Tibial nerve (tissue), 4 donors: Measurements from ENCODE around the gene DISC1. TPM values are rescaled to one million over a fixed set of nuclear protein-coding genes. Genes with fewer than 3 reads are reported as not detected.

Experiments
- DNase-seq, 2 donors: peaks; one replicate each; pipeline ENCODE4 v3.0.0-alpha.2; 2019; ENCODE audit warnings: low spot score in 2 of 2
- H3K27ac ChIP-seq, 4 donors: fragments of 200-600 bp; sonication (generic) in 3 of 4; one replicate each; pipeline ENCODE4 v1.5.1; 2017 to 2019; ENCODE audit warnings: mild to moderate bottlenecking in 1 of 4
- H3K27me3 ChIP-seq, 2 donors: fragments of 200-600 bp; sonication (generic) in 1 of 2; one replicate each; pipeline versions ENCODE4 v1.5.1 to v1.6.0; 2017 to 2019
- H3K36me3 ChIP-seq, 3 donors: fragments of 200-600 bp; sonication (generic); one replicate each; pipeline ENCODE4 v1.5.1; 2018 to 2019
- H3K4me1 ChIP-seq, 4 donors: fragments of 200-600 bp; sonication (generic) in 3 of 4; one replicate each; pipeline ENCODE4 v1.5.1; 2017 to 2019
- H3K4me3 ChIP-seq, 4 donors: fragments of 200-600 bp; sonication (generic) in 3 of 4; one replicate each; pipeline ENCODE4 v1.5.1; 2017 to 2019; ENCODE audit warnings: mild to moderate bottlenecking in 1 of 4, moderate library complexity in 1 of 4
- H3K9me3 ChIP-seq, 4 donors: fragments of 200-600 bp; sonication (generic) in 3 of 4; one replicate each; pipeline ENCODE4 v1.5.1; 2017 to 2019
- CTCF ChIP-seq, 5 experiments: fragments of 200-600 bp in 3 of 5; fragments of 450-650 bp in 2 of 5; sonication (generic) in 3 of 5; IDR thresholded peaks; one replicate each; pipeline ENCODE4 v1.5.1; 2016 to 2019; ENCODE audit warnings: antibody characterized with exemption in 5 of 5, mild to moderate bottlenecking in 3 of 5, moderate library complexity in 2 of 5
- EP300 ChIP-seq, 2 donors: sonication (generic); formaldehyde crosslinking; IDR thresholded peaks; one replicate each; pipeline ENCODE4 v1.6.1; 2017; ENCODE audit warnings: antibody characterized with exemption in 2 of 2, mild to moderate bottlenecking in 1 of 2
- POLR2A ChIP-seq, 2 donors: fragments of 450-650 bp; IDR thresholded peaks; one replicate each; pipeline ENCODE4 v1.6.1; 2017; ENCODE audit warnings: antibody characterized with exemption in 2 of 2, mild to moderate bottlenecking in 2 of 2, moderate library complexity in 2 of 2
- WGBS, 2 donors: methylation state at CpG; one replicate each; pipeline ENCODE4 v1.1.5; 2018; 5-methylcytosine and 5-hydroxymethylcytosine counted together
- total RNA-seq, 4 donors: library from RNA; depleted of rRNA; stranded (reverse); fragments of >200 nt; gene quantifications; one replicate each; pipeline ENCODE4 v1.1.0, GENCODE V29; 2016

DISC1 gene
- total RNA-seq, 4 donors from 2014 or later: 29.9 to 39.0 (median 32.7) TPM

GRCh38 chr1:232031156-232031555, 404.6 kb downstream of the DISC1 start:
- Histone ChIP-seq H3K27me3 (no peaks in the 10 kb centered on the region), H3K9me3 (no peaks in the 10 kb centered on the region), H3K4me1 (no peaks in the 10 kb centered on the region), H3K36me3 (peaks cover 0 to 32% (median 0%) of the 10 kb centered on the region in 3 donors), H3K27ac (no peak overlapping the region), H3K4me3 (no peak overlapping the region)
- TF ChIP-seq CTCF (IDR thresholded peaks at IDR 0.05): no peak
- no peak for TF ChIP-seq EP300 (IDR thresholded peaks at IDR 0.05)
- no peak for TF ChIP-seq POLR2A (IDR thresholded peaks at IDR 0.05)
- DNase-seq: no peak

GRCh38 chr1:232033285-232033684, 406.7 kb downstream of the DISC1 start:
- H3K36me3 ChIP-seq: peaks cover 0 to 34% (median 0%) of the 10 kb centered on the region in 3 donors
- H3K9me3 ChIP-seq: no peaks in the 10 kb centered on the region
- no peak overlapping the region for H3K27ac ChIP-seq
- H3K4me3 ChIP-seq: no peak overlapping the region
- DNase-seq: no peak
- H3K27me3 ChIP-seq: no peaks in the 10 kb centered on the region
- WGBS, 2 donors: 85 to 89% methylated on average over 4 of the region's 4 CpGs
- H3K4me1 ChIP-seq: peaks cover 0 to under 1% (median 0%) of the 10 kb centered on the region in 4 donors
- TF ChIP-seq POLR2A (IDR thresholded peaks at IDR 0.05): no peak
- no peak for TF ChIP-seq CTCF (IDR thresholded peaks at IDR 0.05)
- no peak for TF ChIP-seq EP300 (IDR thresholded peaks at IDR 0.05)

- no peak overlapping the region for H3K4me3 ChIP-seq
- H3K27me3 ChIP-seq: no peaks in the 10 kb centered on the region
- no peak for DNase-seq
- H3K36me3 ChIP-seq: peaks cover 0 to 34% (median 0%) of the 10 kb centered on the region in 3 donors
- 95 to 100% methylated on average over 1 of the region's 1 CpG for WGBS, 2 donors
- TF ChIP-seq CTCF (IDR thresholded peaks at IDR 0.05): no peak
- TF ChIP-seq POLR2A (IDR thresholded peaks at IDR 0.05): no peak
- no peak overlapping the region for H3K27ac ChIP-seq
- no peaks in the 10 kb centered on the region for H3K9me3 ChIP-seq
- H3K4me1 ChIP-seq: peaks cover 0 to 10% (median 5%) of the 10 kb centered on the region in 4 donors
Observed at GRCh38 chr1:232034556-232034955, 408.0 kb downstream of the DISC1 start.

- peaks cover 0 to 34% (median 0%) of the 10 kb centered on the region in 3 donors for H3K36me3 ChIP-seq
- peaks cover 0 to 10% (median 5%) of the 10 kb centered on the region in 4 donors for H3K4me1 ChIP-seq
- no peaks in the 10 kb centered on the region for H3K9me3 ChIP-seq
- DNase-seq: no peak
- no peak overlapping the region for H3K27ac ChIP-seq
- H3K4me3 ChIP-seq: no peak overlapping the region
- 88 to 91% methylated on average over 15 of the region's 15 CpGs for WGBS, 2 donors
- no peaks in the 10 kb centered on the region for H3K27me3 ChIP-seq
- TF ChIP-seq CTCF (IDR thresholded peaks at IDR 0.05) (no peak), EP300 (IDR thresholded peaks at IDR 0.05) (no peak), POLR2A (IDR thresholded peaks at IDR 0.05) (no peak)
Observed at GRCh38 chr1:232036181-232036933, 409.8 kb downstream of the DISC1 start.

- TF ChIP-seq EP300 (IDR thresholded peaks at IDR 0.05): no peak
- TF ChIP-seq CTCF (IDR thresholded peaks at IDR 0.05): no peak
- TF ChIP-seq POLR2A (IDR thresholded peaks at IDR 0.05): no peak
- 100% methylated on average over 1 of the region's 1 CpG for WGBS, 2 donors
Observed at GRCh38 chr1:232037774-232038388, 411.3 kb downstream of the DISC1 start.

More at GRCh38 chr1:232037774-232038388, 411.3 kb downstream of the DISC1 start:
- Histone ChIP-seq H3K4me3 (no peak overlapping the region), H3K4me1 (peaks cover 0 to 10% (median 5%) of the 10 kb centered on the region in 4 donors), H3K27ac (no peak overlapping the region), H3K27me3 (no peaks in the 10 kb centered on the region), H3K36me3 (peaks cover 0 to 32% (median 0%) of the 10 kb centered on the region in 3 donors), H3K9me3 (no peaks in the 10 kb centered on the region)
- no peak for DNase-seq
